ENCODE data around the gene CDHR4. TPM values are rescaled to one million over a fixed set of nuclear protein-coding genes. Genes with fewer than 3 reads are reported as not detected.

Gene CDHR4
- total and polyA plus RNA-seq, 9 of the 15 experiments (the other 6 are each of a cell fraction or from before 2014, with no cell fraction given): 0.21 TPM; not detected in 8

DNA sequence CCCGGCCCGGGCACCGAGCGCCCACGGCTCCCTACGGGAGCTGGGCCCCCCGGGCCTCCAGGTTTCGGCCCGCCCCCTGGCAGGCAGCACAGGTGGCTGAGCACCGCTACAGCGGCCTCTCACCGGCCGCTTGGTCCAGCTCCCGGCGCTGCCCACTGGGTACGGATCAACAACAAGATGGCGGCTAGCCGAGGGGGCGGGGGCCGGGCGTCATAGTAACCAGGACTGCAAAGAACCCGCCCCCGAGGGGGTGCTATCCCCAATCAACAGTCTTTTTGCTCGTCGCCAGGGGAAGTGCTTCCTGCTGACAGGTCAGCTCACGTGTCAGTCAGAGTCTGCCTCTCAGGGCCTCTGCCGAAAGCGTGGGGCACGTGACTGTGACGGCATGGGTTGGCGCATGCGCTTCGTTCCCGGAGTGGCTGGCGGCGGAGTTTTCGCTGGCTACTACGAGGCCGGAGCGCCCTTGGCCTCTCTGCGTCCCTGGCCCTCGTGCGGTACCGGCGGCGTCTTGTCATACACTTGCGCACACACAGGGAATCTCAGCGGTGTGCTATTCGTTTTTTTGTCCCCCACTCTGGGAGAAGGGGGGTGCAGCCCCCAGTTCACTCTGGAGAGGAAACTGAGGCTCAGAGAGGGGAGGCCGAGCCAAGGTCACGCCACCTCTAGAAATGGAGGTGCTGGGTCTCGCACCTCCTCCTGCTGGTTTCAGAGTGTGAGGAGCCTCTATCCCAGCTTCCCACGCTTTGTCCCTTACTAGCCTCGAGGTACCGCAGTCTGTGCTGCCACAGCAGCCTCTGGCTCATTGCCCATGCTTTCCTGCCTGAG is 13.1 kb downstream of the CDHR4 start, which contains the start of gene IP6K1 (continued):
- TF ChIP-seq, protein P1, sequence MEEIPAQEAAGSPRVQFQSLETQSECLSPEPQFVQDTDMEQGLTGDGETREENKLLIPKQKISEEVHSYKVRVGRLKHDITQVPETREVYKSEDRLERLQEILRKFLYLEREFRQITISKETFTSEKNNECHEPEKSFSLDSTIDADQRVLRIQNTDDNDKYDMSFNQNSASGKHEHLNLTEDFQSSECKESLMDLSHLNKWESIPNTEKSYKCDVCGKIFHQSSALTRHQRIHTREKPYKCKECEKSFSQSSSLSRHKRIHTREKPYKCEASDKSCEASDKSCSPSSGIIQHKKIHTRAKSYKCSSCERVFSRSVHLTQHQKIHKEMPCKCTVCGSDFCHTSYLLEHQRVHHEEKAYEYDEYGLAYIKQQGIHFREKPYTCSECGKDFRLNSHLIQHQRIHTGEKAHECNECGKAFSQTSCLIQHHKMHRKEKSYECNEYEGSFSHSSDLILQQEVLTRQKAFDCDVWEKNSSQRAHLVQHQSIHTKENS (CRISPR knock-in tag; IDR thresholded peaks at IDR 0.05): no peak
- TF ChIP-seq RB1 (IDR thresholded peaks at IDR 0.05; ENCODE audit: low read depth): peak; percentile 42; the same call in 1 of the 2 replicates
- no peak for TF ChIP-seq RHOXF2B (CRISPR knock-in tag; conservative IDR thresholded peaks at IDR 0.05)
- TF ChIP-seq MAFK (IDR thresholded peaks at IDR 0.05; ENCODE audit: low read length): no peak
- peak; percentile 84 for TF ChIP-seq HNRNPL (IDR thresholded peaks at IDR 0.05; ENCODE audit: low read depth, low read length)
- no peak for TF ChIP-seq U2AF2 (optimal IDR thresholded peaks at IDR 0.05; ENCODE audit: low read depth, low read length)
- no peak for TF ChIP-seq ZKSCAN1 (IDR thresholded peaks at IDR 0.05; ENCODE audit: low read depth, low read length)
- peak; percentile 97 for TF ChIP-seq L3MBTL2 (IDR thresholded peaks at IDR 0.05)
- no peak for TF ChIP-seq PHF20 (IDR thresholded peaks at IDR 0.05; ENCODE audit: partially characterized antibody)
- TF ChIP-seq NFIC (IDR thresholded peaks at IDR 0.05): peak; percentile 68
- no peak for TF ChIP-seq CGGBP1 (CRISPR knock-in tag; IDR thresholded peaks at IDR 0.05)
- peak; percentile 45; the same call in 1 of the 2 replicates for TF ChIP-seq E2F3 (CRISPR knock-in tag; IDR thresholded peaks at IDR 0.05)
- TF ChIP-seq, protein P2, sequence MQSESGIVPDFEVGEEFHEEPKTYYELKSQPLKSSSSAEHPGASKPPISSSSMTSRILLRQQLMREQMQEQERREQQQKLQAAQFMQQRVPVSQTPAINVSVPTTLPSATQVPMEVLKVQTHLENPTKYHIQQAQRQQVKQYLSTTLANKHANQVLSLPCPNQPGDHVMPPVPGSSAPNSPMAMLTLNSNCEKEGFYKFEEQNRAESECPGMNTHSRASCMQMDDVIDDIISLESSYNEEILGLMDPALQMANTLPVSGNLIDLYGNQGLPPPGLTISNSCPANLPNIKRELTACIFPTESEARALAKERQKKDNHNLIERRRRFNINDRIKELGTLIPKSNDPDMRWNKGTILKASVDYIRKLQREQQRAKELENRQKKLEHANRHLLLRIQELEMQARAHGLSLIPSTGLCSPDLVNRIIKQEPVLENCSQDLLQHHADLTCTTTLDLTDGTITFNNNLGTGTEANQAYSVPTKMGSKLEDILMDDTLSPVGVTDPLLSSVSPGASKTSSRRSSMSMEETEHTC (IDR thresholded peaks at IDR 0.05): peak; percentile 82
- peak; percentile 97 for TF ChIP-seq RAD51 (IDR thresholded peaks at IDR 0.05; ENCODE audit: borderline replicate concordance, low read depth)
- no peak for TF ChIP-seq PRMT5 (CRISPR knock-in tag; IDR thresholded peaks at IDR 0.05)
- TF ChIP-seq, protein P3, sequence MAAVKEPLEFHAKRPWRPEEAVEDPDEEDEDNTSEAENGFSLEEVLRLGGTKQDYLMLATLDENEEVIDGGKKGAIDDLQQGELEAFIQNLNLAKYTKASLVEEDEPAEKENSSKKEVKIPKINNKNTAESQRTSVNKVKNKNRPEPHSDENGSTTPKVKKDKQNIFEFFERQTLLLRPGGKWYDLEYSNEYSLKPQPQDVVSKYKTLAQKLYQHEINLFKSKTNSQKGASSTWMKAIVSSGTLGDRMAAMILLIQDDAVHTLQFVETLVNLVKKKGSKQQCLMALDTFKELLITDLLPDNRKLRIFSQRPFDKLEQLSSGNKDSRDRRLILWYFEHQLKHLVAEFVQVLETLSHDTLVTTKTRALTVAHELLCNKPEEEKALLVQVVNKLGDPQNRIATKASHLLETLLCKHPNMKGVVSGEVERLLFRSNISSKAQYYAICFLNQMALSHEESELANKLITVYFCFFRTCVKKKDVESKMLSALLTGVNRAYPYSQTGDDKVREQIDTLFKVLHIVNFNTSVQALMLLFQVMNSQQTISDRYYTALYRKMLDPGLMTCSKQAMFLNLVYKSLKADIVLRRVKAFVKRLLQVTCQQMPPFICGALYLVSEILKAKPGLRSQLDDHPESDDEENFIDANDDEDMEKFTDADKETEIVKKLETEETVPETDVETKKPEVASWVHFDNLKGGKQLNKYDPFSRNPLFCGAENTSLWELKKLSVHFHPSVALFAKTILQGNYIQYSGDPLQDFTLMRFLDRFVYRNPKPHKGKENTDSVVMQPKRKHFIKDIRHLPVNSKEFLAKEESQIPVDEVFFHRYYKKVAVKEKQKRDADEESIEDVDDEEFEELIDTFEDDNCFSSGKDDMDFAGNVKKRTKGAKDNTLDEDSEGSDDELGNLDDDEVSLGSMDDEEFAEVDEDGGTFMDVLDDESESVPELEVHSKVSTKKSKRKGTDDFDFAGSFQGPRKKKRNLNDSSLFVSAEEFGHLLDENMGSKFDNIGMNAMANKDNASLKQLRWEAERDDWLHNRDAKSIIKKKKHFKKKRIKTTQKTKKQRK (IDR thresholded peaks at IDR 0.05; ENCODE audit: borderline replicate concordance, low read depth, low read length): peak; percentile 80; the same call in 1 of the 2 replicates
- peak; percentile 59; the same call in 1 of the 2 replicates for TF ChIP-seq ZNF589 (CRISPR knock-in tag; IDR thresholded peaks at IDR 0.05; ENCODE audit: low read depth)
- peak; percentile 54 for TF ChIP-seq HMGN3 (IDR thresholded peaks at IDR 0.05; ENCODE audit: borderline replicate concordance, extremely low read depth, insufficient read length, low read depth, low read length)
- TF ChIP-seq CHD4 (IDR thresholded peaks at IDR 0.05; ENCODE audit: insufficient read depth, insufficient replicate concordance, low read depth, low read length, poor library complexity, severe bottlenecking): no peak
- TF ChIP-seq MYC (IDR thresholded peaks at IDR 0.05; ENCODE audit: low read depth, low read length): peak; percentile 52
- no peak for TF ChIP-seq MYC (CRISPR knock-in tag; IDR thresholded peaks at IDR 0.05; ENCODE audit: borderline replicate concordance, low read depth)
